NCI-H1105 (cell line): ENCODE data around the gene PYROXD2.
"Not testable (repeated sequence)": the region's sequence is repeated elsewhere in the genome, so short reads cannot be mapped to it uniquely, and the experiment has no call there.

Source experiments
- DNase-seq: peaks from one replicate; lab custom pipeline; 2025; lab: John Stamatoyannopoulos, UW

Gene PYROXD2

GRCh38 chr10:98390406-98390805 lies 24.6 kb downstream of the PYROXD2 start:
- no peak for DNase-seq

GRCh38 chr10:98389398-98389797 lies 25.6 kb downstream of the PYROXD2 start:
- DNase-seq: no peak

GRCh38 chr10:98388101-98388655 lies 26.8 kb downstream of the PYROXD2 start:
- DNase-seq: no peak

GRCh38 chr10:98384531-98385133 lies 30.4 kb downstream of the PYROXD2 start:
- no peak for DNase-seq

- no peak for DNase-seq
Measured at GRCh38 chr10:98383869-98384268, 31.1 kb downstream of the PYROXD2 start.

GRCh38 chr10:98383134-98383667 lies 31.8 kb downstream of the PYROXD2 start:
- DNase-seq: not testable (repeated sequence)

- no peak for DNase-seq
Measured at GRCh38 chr10:98382691-98383101, 32.3 kb downstream of the PYROXD2 start.

- no peak for DNase-seq
Measured at GRCh38 chr10:98380493-98381339, 34.3 kb downstream of the PYROXD2 start.

GRCh38 chr10:98378722-98379121 lies 36.3 kb downstream of the PYROXD2 start:
- no peak for DNase-seq

GRCh38 chr10:98377536-98377935 lies 37.4 kb downstream of the PYROXD2 start:
- no peak for DNase-seq

GRCh38 chr10:98377001-98377400 lies 38.0 kb downstream of the PYROXD2 start:
- DNase-seq: no peak

GRCh38 chr10:98376485-98376884 lies 38.5 kb downstream of the PYROXD2 start:
- no peak for DNase-seq

- DNase-seq: no peak
Measured at GRCh38 chr10:98374217-98374985, 40.6 kb downstream of the PYROXD2 start.

GRCh38 chr10:98373260-98374040 lies 41.5 kb downstream of the PYROXD2 start:
- no peak for DNase-seq

- DNase-seq: no peak
Measured at GRCh38 chr10:98370831-98371820, 43.9 kb downstream of the PYROXD2 start.

GRCh38 chr10:98369801-98370200 lies 45.2 kb downstream of the PYROXD2 start:
- DNase-seq: no peak

- no peak for DNase-seq
Measured at GRCh38 chr10:98368644-98369043, 46.3 kb downstream of the PYROXD2 start.

GRCh38 chr10:98367604-98368451 lies 47.2 kb downstream of the PYROXD2 start:
- no peak for DNase-seq

- DNase-seq: no peak
Measured at GRCh38 chr10:98366062-98366530, 48.9 kb downstream of the PYROXD2 start.
